HG02943 (cell line): ENCODE results near the gene SPEM1.
"Not testable (repeated sequence)": the region's sequence is repeated elsewhere in the genome, so short reads cannot be mapped to it uniquely, and the experiment has no call there.

Source experiments
- ATAC-seq: cut with Tn5 transposase; IDR thresholded peaks from one replicate; pipeline ENCODE4 v1.9.1; 2021; ENCODE audit warnings: mild to moderate bottlenecking, low read depth, moderate library complexity; ENCODE audit not compliant: unreplicated experiment

SPEM1 gene

GRCh38 chr17:7467498-7467897, 47.4 kb downstream of the SPEM1 start:
- no peak for ATAC-seq

GRCh38 chr17:7468290-7468689, 48.2 kb downstream of the SPEM1 start:
- ATAC-seq, result no peak

GRCh38 chr17:7468804-7469389, 48.8 kb downstream of the SPEM1 start:
- ATAC-seq, result no peak

- not testable (repeated sequence) for ATAC-seq
Observed at GRCh38 chr17:7469843-7470242, 49.7 kb downstream of the SPEM1 start.

- not testable (repeated sequence) for ATAC-seq
Observed at GRCh38 chr17:7470457-7470973, 50.4 kb downstream of the SPEM1 start.
